ENCODE measurements around the gene NEK7.

- no peak for TF ChIP-seq CTCF (IDR thresholded peaks at IDR 0.05 in 4 of 5, conservative IDR thresholded peaks at IDR 0.05 in 1 of 5)
- no peak for TF ChIP-seq POLR2A (IDR thresholded peaks at IDR 0.05)
Observed at GRCh38 chr1:198238121-198238520, 81.3 kb downstream of the NEK7 start.
